Prostate gland (tissue), 2 donors: ENCODE measurements around the gene PAXX.

ENCODE experiments used
- CTCF ChIP-seq, 4 experiments: fragments of 200-600 bp in 2 of 4; fragments of 450-650 bp in 2 of 4; sonication (generic) in 2 of 4; IDR thresholded peaks; 1 replicate in 3 of 4; 2 replicates in 1 of 4; pipeline ENCODE4 v1.5.1; 2016 to 2019; ENCODE audit warnings: antibody characterized with exemption in 4 of 4, mild to moderate bottlenecking in 2 of 4, moderate library complexity in 2 of 4
- POLR2A ChIP-seq: fragments of 450-650 bp; IDR thresholded peaks from one replicate; pipeline ENCODE4 v1.6.1; 2016; ENCODE audit warnings: antibody characterized with exemption, mild to moderate bottlenecking

DNA sequence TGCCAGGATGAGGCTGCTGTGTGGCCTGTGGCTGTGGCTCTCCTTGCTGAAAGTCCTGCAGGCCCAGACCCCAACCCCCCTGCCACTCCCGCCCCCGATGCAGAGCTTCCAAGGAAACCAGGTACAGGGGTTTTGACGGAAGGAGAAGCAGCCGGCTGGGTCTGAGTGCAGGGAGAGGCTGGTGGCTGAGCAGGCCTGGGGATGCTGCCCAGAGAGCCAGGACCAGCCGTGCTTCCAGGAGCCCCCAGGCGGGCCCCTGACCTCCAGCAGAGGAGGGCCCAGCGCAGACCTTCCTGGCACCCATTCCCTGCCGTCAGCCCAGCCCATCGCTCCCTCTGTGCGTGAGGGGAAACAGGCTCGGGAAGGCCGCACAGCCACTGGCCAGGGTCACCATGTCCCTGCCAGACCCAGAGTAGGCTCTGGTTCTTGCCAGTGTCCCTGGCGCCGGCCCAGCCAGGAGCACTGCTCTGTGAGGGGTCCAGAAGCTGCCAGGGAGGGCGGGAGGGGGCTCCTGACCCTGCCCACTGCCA lies 39.8 kb upstream of the PAXX start:
- TF ChIP-seq POLR2A (no peak), CTCF (IDR thresholded peaks at IDR 0.05) (no peak)
